B cell (primary cell): Measurements from ENCODE around the gene PHACTR1. TPM values are rescaled to one million over a fixed set of nuclear protein-coding genes. Genes with fewer than 3 reads are reported as not detected.

Experiments used
- ATAC-seq: fragments of 200-7000 bp; cut with Tn5 transposase; one replicate; pipeline ENCODE4 v1.10.0; 2021; ENCODE audit warnings: low read depth, mild to moderate bottlenecking, moderate number of reproducible peaks, moderate library complexity
- CTCF ChIA-PET: fragments of 350-600 bp; sonication (Branson Sonifier 250); formaldehyde crosslinking; loops from one replicate; lab custom pipeline; 2021; ENCODE audit warnings: antibody characterized with exemption, inconsistent platforms; lab: Charles Lee
- POLR2A ChIA-PET: fragments of 350-600 bp; sonication (Branson Sonifier 250); formaldehyde crosslinking; loops from one replicate; lab custom pipeline; 2021; ENCODE audit warnings: antibody characterized with exemption; lab: Charles Lee
- DNase-seq: peaks from one replicate; pipeline ENCODE4 v3.0.0; 2013
- H2AFZ ChIP-seq: 2 replicates; pipeline ENCODE4 v1.6.1; 2012; ENCODE audit warnings: mild to moderate bottlenecking, low read depth, low read length; ENCODE audit not compliant: insufficient read depth, poor library complexity, severe bottlenecking
- H3K27ac ChIP-seq, 2 donors: 1 replicate in 1 of 2; 2 replicates in 1 of 2; pipeline ENCODE4 v1.5.1; 2012 to 2013; ENCODE audit warnings: low read length in 2 of 2, mild to moderate bottlenecking in 2 of 2, moderate library complexity in 1 of 2
- H3K27me3 ChIP-seq, 4 experiments: fragments of 200-600 bp in 1 of 4; sonication (generic) in 1 of 4; replicated peaks in 1 of 4; 1 replicate in 2 of 4; 2 replicates in 2 of 4; pipeline versions ENCODE4 v1.6.1 to v1.7.0; 2013 to 2016; ENCODE audit warnings: low read length in 3 of 4, mild to moderate bottlenecking in 2 of 4, mixed read lengths in 1 of 4, moderate library complexity in 1 of 4; ENCODE audit not compliant: insufficient read depth in 4 of 4, control insufficient read depth in 3 of 4; ENCODE audit errors: control extremely low read depth in 1 of 4
- H3K36me3 ChIP-seq, 2 experiments: replicated peaks in 1 of 2; 1 replicate in 1 of 2; 2 replicates in 1 of 2; pipeline versions ENCODE4 v1.6.1 to v1.7.1; 2013; ENCODE audit warnings: low read length in 1 of 2; ENCODE audit not compliant: insufficient read depth in 2 of 2, control insufficient read depth in 1 of 2; ENCODE audit errors: control extremely low read depth in 1 of 2, extremely low read depth in 1 of 2
- H3K4me1 ChIP-seq, 2 donors: fragments of 200-600 bp in 1 of 2; sonication (generic) in 1 of 2; 1 replicate in 1 of 2; 2 replicates in 1 of 2; pipeline versions ENCODE4 v1.5.1 to v1.6.1; 2013 to 2017; ENCODE audit warnings: low read length in 2 of 2; ENCODE audit not compliant: control insufficient read depth in 2 of 2, insufficient read depth in 2 of 2
- H3K4me2 ChIP-seq: replicated peaks from 2 replicates; pipeline ENCODE3; 2012; ENCODE audit warnings: mild to moderate bottlenecking, low read depth, low read length; ENCODE audit not compliant: poor library complexity, severe bottlenecking
- H3K4me3 ChIP-seq, 5 experiments: fragments of 200-600 bp in 1 of 5; sonication (generic) in 1 of 5; 1 replicate in 3 of 5; 2 replicates in 2 of 5; pipeline versions ENCODE4 v1.5.1 to v1.7.0; 2011 to 2016; ENCODE audit warnings: low read length in 4 of 5, mild to moderate bottlenecking in 4 of 5, low read depth in 2 of 5, control low read depth in 1 of 5, moderate library complexity in 1 of 5; ENCODE audit not compliant: insufficient read depth in 1 of 5; ENCODE audit errors: control extremely low read depth in 1 of 5, extremely low read depth in 1 of 5
- H3K79me2 ChIP-seq: fragments of 200-600 bp; sonication (generic); one replicate; pipeline ENCODE4 v1.6.0; 2016; ENCODE audit warnings: low read length; ENCODE audit not compliant: control insufficient read depth, insufficient read depth
- H3K9ac ChIP-seq: fragments of 200-600 bp; sonication (generic); 2 replicates; pipeline ENCODE4 v1.6.1; 2017; ENCODE audit warnings: mild to moderate bottlenecking, low read length, moderate library complexity
- H3K9me3 ChIP-seq, 3 donors: one replicate each; pipeline versions ENCODE4 v1.6.1 to v1.7.1; 2013; ENCODE audit warnings: low read length in 2 of 3; ENCODE audit not compliant: control insufficient read depth in 2 of 3, insufficient read depth in 1 of 3; ENCODE audit errors: control extremely low read depth in 1 of 3
- H4K20me1 ChIP-seq: 2 replicates; pipeline ENCODE4 v1.6.0; 2012; ENCODE audit warnings: mild to moderate bottlenecking, low read length; ENCODE audit not compliant: insufficient read depth, control insufficient read depth, poor library complexity, severe bottlenecking
- H3K27ac Mint-ChIP-seq: one replicate; pipeline ENCODE4 v1.8.0; 2021; ENCODE audit warnings: mixed read lengths
- H3K27me3 Mint-ChIP-seq: one replicate; pipeline ENCODE4 v1.8.0; 2021; ENCODE audit warnings: mixed read lengths
- H3K4me1 Mint-ChIP-seq: one replicate; pipeline ENCODE4 v1.8.0; 2021; ENCODE audit warnings: mixed read lengths
- H3K4me3 Mint-ChIP-seq: one replicate; pipeline ENCODE4 v1.8.0; 2021; ENCODE audit warnings: mixed read lengths
- H3K9me3 Mint-ChIP-seq: one replicate; pipeline ENCODE4 v1.8.0; 2022; ENCODE audit warnings: mixed read lengths; ENCODE audit not compliant: insufficient read depth
- EZH2 ChIP-seq: IDR thresholded peaks from 2 replicates; pipeline ENCODE4 v1.6.1; 2012; ENCODE audit warnings: borderline replicate concordance, low read depth, mild to moderate bottlenecking, moderate library complexity, low read length; ENCODE audit not compliant: insufficient read depth, poor library complexity, severe bottlenecking
- WGBS: methylation state at CpG from one replicate; pipeline ENCODE4 v1.1.5; 2013; ENCODE audit warnings: missing lambda C conversion rate; ENCODE audit not compliant: insufficient coverage; 5-methylcytosine and 5-hydroxymethylcytosine counted together
- intact Hi-C: fragments of 100-400 bp; cut with micrococcal nuclease; formaldehyde crosslinking; loops from one replicate; pipeline ENCODE4 v1.10.0; 2022
- polyA plus RNA-seq: library from polyadenylated mRNA; depleted of rRNA; stranded (reverse); fragments of >200 nt; gene quantifications from 2 replicates; pipeline ENCODE4 v1.2.3, GENCODE V29; 2012
- total RNA-seq, 2 donors: library from RNA; stranded (reverse); fragments of 120-200 nt in 1 of 2; gene quantifications; 1 replicate in 1 of 2; 2 replicates in 1 of 2; pipeline versions ENCODE4 v1.2.3 to v1.2.4, GENCODE V29; 2013 to 2022
- TF ChIP-seq, protein P1 (sequence below): fragments of 200-600 bp; IDR thresholded peaks from one replicate; pipeline ENCODE4 v1.8.0; 2022; ENCODE audit warnings: antibody characterized with exemption, mild to moderate bottlenecking

Gene PHACTR1
- total and polyA plus RNA-seq, 2 donors (not counting 1 experiment from before 2014, with no cell fraction given), result 30.2 to 129 TPM

DNA sequence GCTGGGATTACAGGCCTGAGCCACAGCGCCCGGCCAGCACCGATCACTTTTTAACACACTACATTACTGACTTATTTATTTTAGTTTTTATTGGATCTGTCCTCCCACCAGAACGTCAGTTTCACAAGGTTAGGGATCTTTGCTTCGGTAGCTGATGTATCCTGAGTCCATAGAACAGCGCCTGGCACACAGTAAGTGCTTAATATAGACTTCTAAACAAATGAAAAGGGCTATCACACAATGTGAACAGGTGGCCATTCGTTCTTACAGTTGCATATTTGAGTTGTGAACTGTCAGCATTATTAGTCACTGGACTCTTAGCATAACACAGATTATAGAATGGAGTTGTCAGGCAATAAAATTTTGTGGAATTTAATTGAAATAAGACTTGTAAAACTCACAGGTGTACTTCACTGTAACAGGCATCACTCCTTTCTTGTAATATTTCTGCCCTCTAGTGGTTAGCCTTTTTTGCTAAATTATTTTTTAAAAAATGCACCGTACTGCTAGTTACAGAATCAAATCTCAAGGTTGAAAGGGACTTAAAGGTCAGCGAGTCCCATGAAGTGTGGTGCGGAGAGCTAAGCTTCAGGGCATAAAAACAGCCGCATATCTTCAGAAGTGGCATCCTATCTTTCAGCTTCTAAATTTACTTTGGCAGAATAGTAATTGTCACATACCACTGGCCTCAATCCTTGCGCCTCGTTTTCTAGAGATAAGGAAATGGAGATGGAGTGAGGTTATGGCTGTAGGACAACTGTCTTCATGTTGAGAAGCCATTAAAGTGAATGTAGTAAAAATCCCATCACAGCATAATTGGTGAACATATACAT lies 615.2 kb downstream of the PHACTR1 start:
- H4K20me1 ChIP-seq, result no peaks in the 10 kb centered on the region
- H3K4me2 ChIP-seq, result no peak overlapping the region
- no peak overlapping the region for H3K4me3 Mint-ChIP-seq
- no peak overlapping the region for H3K27ac Mint-ChIP-seq
- H2AFZ ChIP-seq, result no peak overlapping the region
- H3K4me1 ChIP-seq, result peaks cover 13 to 18% of the 10 kb centered on the region in 2 donors
- no peak overlapping the region for H3K9ac ChIP-seq
- ATAC-seq (no peak), DNase-seq (peak; percentile 68)
- no peaks in the 10 kb centered on the region for H3K36me3 ChIP-seq
- no peak overlapping the region for H3K4me3 ChIP-seq
- no peak for TF ChIP-seq EZH2
- TF ChIP-seq, protein P1, sequence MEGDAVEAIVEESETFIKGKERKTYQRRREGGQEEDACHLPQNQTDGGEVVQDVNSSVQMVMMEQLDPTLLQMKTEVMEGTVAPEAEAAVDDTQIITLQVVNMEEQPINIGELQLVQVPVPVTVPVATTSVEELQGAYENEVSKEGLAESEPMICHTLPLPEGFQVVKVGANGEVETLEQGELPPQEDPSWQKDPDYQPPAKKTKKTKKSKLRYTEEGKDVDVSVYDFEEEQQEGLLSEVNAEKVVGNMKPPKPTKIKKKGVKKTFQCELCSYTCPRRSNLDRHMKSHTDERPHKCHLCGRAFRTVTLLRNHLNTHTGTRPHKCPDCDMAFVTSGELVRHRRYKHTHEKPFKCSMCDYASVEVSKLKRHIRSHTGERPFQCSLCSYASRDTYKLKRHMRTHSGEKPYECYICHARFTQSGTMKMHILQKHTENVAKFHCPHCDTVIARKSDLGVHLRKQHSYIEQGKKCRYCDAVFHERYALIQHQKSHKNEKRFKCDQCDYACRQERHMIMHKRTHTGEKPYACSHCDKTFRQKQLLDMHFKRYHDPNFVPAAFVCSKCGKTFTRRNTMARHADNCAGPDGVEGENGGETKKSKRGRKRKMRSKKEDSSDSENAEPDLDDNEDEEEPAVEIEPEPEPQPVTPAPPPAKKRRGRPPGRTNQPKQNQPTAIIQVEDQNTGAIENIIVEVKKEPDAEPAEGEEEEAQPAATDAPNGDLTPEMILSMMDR, result peak; percentile 83
- peaks cover 31% of the 10 kb centered on the region for H3K4me1 Mint-ChIP-seq
- no peak overlapping the region for H3K27ac ChIP-seq
- intact Hi-C loops, result loop anchor here (1.0 kb wide), 1 partner anchor 136 kb away; no protein-coding TSS in a partner anchor
- CTCF ChIA-PET, result interaction anchor here (0.5 to 9.8 kb wide), 37 partner anchors 8 to 735 kb away, joined by 3 to 238 read pairs (median 6); partner anchors contain the start of genes NOL7 and SIRT5
- WGBS, result 40% methylated on average over 1 of the region's 13 CpGs
- H3K79me2 ChIP-seq, result peaks cover 21% of the 10 kb centered on the region
- H3K9me3 Mint-ChIP-seq, result no peaks in the 10 kb centered on the region
- no peaks in the 10 kb centered on the region for H3K27me3 Mint-ChIP-seq
- no peaks in the 10 kb centered on the region for H3K9me3 ChIP-seq
- no peaks in the 10 kb centered on the region for H3K27me3 ChIP-seq
- POLR2A ChIA-PET, result interaction anchor here (0.7 kb wide), 2 partner anchors 240 to 283 kb away, joined by 6 to 11 read pairs; partner anchors contain the start of gene NOL7

DNA sequence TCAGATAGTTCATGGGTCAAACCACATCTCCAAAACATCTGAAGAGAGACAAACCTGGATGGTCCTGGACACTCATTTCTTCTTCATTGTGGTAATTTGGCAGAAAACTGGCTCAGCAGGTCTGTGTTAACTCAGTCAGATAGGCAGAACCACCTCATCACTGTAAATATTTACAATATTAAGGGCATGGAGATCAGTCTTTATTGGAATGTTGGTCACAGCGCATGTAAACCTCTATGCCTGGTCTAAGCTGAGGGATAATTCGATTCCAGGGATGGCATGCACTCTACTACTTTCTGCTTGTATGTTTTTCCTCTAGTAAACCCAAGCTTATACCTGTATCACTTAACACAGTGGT lies 615.8 kb downstream of the PHACTR1 start:
- no peak overlapping the region for H3K9ac ChIP-seq
- no peaks in the 10 kb centered on the region for H3K27me3 Mint-ChIP-seq
- no peak overlapping the region for H3K4me3 ChIP-seq
- no peak for ATAC-seq
- no peaks in the 10 kb centered on the region for H3K27me3 ChIP-seq
- ChIA-PET CTCF (interaction anchor here (0.5 to 9.8 kb wide), 23 partner anchors 10 to 735 kb away, joined by 3 to 238 read pairs (median 7); partner anchors contain the start of gene SIRT5), POLR2A (no interaction called here)
- H3K4me2 ChIP-seq, result no peak overlapping the region
- H3K4me3 Mint-ChIP-seq, result no peak overlapping the region
- no peak overlapping the region for H2AFZ ChIP-seq
- peaks cover 16% of the 10 kb centered on the region in 2 donors for H3K4me1 ChIP-seq
- intact Hi-C loops, result no loop called here
- no peak for DNase-seq
- no peak overlapping the region for H3K27ac Mint-ChIP-seq
- no peaks in the 10 kb centered on the region for H3K36me3 ChIP-seq
- no CpG with 5 or more reads among the region's 2 CpGs for WGBS
- H3K79me2 ChIP-seq, result peaks cover 15% of the 10 kb centered on the region
- TF ChIP-seq, protein P1, result no peak
- no peaks in the 10 kb centered on the region for H3K9me3 ChIP-seq
- H3K27ac ChIP-seq, result no peak overlapping the region
- H3K4me1 Mint-ChIP-seq, result peaks cover 30% of the 10 kb centered on the region
- no peaks in the 10 kb centered on the region for H4K20me1 ChIP-seq
- no peaks in the 10 kb centered on the region for H3K9me3 Mint-ChIP-seq
